VCaP (cell line): ENCODE data around the gene GJA10.
"Not testable (repeated sequence)": the region's sequence is repeated elsewhere in the genome, so short reads cannot be mapped to it uniquely, and the experiment has no call there.

Experiments
- H3K27ac ChIP-seq: fragments of 450-650 bp; 2 replicates; pipeline ENCODE4 v1.5.1; 2017
- CTCF ChIP-seq: fragments of 450-650 bp; conservative IDR thresholded peaks from 2 replicates; pipeline ENCODE4 v1.5.1; 2017; ENCODE audit warnings: mild to moderate bottlenecking, moderate library complexity

GJA10 gene

GRCh38 chr6:89873721-89874120 is 20.5 kb upstream of the GJA10 start:
- H3K27ac ChIP-seq, result no peak overlapping the region
- TF ChIP-seq CTCF, result no peak

DNA sequence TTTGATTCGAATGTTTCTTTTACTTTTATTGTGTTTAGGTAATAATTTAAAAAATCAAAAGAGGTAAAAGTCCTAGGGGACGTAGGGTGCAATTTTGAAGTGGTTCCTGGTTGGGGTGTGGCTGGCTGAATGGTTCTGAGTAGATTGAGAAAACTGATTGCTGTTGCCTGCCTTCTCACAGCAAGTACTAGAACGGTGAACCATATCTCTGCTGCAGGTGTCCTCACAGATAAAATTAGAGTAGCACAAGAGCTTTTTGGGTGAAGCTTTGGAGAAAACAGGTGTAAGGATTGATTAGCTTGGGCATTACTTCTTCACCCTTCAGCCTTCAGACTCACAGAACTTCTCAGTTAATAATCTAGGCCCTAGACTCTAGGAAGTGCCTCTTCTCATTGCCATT is 19.8 kb upstream of the GJA10 start:
- H3K27ac ChIP-seq, result no peak overlapping the region
- no peak for TF ChIP-seq CTCF

GRCh38 chr6:89886378-89887120 is 7.7 kb upstream of the GJA10 start:
- H3K27ac ChIP-seq, result no peak overlapping the region
- no peak for TF ChIP-seq CTCF

GRCh38 chr6:89887452-89888137 is 6.7 kb upstream of the GJA10 start:
- H3K27ac ChIP-seq, result no peak overlapping the region
- no peak for TF ChIP-seq CTCF

DNA sequence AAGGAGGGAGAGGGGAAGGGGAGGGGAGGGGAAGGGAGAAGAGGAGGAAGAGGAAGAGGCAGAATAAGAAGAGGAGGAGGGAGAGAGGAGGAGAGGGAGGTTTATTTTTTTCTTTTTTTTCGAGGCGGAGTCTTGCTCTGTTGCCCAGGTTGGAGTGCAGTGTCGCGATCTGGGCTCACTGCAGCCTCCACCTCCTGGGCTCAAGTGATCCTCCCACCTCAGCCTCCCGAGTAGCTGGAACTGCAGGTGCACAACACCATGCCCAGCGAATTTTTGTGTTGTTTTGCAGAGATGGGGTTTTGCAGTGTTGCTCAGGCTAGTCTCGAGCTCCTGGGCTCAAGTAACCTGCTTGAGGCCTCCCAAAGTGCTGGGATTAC is 6.1 kb upstream of the GJA10 start:
- H3K27ac ChIP-seq, result no peak overlapping the region
- TF ChIP-seq CTCF, result no peak

- no peak for TF ChIP-seq CTCF
- H3K27ac ChIP-seq, result no peak overlapping the region
These were observed 5.4 kb upstream of the GJA10 start for GRCh38 chr6:89888871-89889270.

DNA sequence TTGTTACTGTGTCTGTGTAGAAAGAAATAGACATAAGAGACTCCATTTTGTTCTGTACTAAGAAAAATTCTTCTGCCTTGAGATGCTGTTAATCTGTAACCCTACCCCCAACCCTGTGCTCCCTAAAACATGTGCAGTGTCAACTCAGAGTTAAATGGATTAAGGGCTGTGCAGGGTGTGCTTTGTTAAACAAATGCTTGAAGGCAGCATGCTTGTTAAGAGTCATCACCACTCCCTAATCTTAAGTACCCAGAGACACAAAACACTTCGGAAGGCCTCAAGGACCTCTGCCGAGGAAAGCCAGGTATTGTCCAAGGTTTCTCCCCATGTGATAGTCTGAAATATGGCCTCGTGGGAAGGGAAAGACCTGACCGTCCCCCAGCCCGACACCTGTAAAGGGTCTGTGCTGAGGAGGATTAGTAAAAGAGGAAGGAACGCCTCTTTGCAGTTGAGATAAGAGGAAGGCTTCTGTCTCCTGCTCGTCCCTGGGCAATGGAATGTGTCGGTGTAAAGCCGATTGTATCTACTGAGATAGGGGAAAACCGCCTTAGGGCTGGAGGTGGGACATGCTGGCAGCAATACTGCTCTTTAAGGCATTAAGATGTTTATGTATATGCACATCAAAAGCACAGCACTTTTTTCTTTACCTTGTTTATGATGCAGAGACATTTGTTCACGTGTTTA is 3.3 kb upstream of the GJA10 start:
- not testable (repeated sequence) for H3K27ac ChIP-seq

GRCh38 chr6:89892577-89892976 is 1.7 kb upstream of the GJA10 start:
- not testable (repeated sequence) for H3K27ac ChIP-seq
